ENCODE data around the gene EIF4A3.
"Not testable (repeated sequence)": the region's sequence is repeated elsewhere in the genome, so short reads cannot be mapped to it uniquely, and the experiment has no call there.

The EIF4A3 gene

GRCh38 chr17:80099291-80100034, 47.5 kb downstream of the EIF4A3 start:
- DNase-seq (ENCODE audit: low read depth): no peak

GRCh38 chr17:80097844-80098691, 48.9 kb downstream of the EIF4A3 start:
- no peak for DNase-seq (ENCODE audit: low read depth)

- DNase-seq (ENCODE audit: low read depth): no peak
Observed at GRCh38 chr17:80097127-80097621, 49.8 kb downstream of the EIF4A3 start.

GRCh38 chr17:80096561-80097021, 50.3 kb downstream of the EIF4A3 start:
- DNase-seq (ENCODE audit: low read depth): no peak

- DNase-seq (ENCODE audit: low read depth): no peak
Observed at GRCh38 chr17:80095844-80096475, 51.0 kb downstream of the EIF4A3 start.

- no peak for DNase-seq (ENCODE audit: low read depth)
Observed at GRCh38 chr17:80095038-80095843, 51.7 kb downstream of the EIF4A3 start.

GRCh38 chr17:80092959-80093358, 54.0 kb downstream of the EIF4A3 start:
- DNase-seq (ENCODE audit: low read depth): no peak

- no peak for DNase-seq (ENCODE audit: low read depth)
Observed at GRCh38 chr17:80091376-80091775, 55.6 kb downstream of the EIF4A3 start.

GRCh38 chr17:80090164-80090563, 56.8 kb downstream of the EIF4A3 start:
- DNase-seq (ENCODE audit: low read depth): not testable (repeated sequence)

GRCh38 chr17:80089762-80090161, 57.2 kb downstream of the EIF4A3 start:
- DNase-seq (ENCODE audit: low read depth): no peak

GRCh38 chr17:80087346-80088265, 59.3 kb downstream of the EIF4A3 start:
- DNase-seq (ENCODE audit: low read depth): no peak

- DNase-seq (ENCODE audit: low read depth): no peak
Observed at GRCh38 chr17:80086616-80087015, 60.3 kb downstream of the EIF4A3 start.

- DNase-seq (ENCODE audit: low read depth): no peak
Observed at GRCh38 chr17:80086081-80086480, 60.8 kb downstream of the EIF4A3 start.

- DNase-seq (ENCODE audit: low read depth): no peak
Observed at GRCh38 chr17:80084773-80085172, 62.2 kb downstream of the EIF4A3 start.
